SK-N-DZ (cell line): Measurements from ENCODE around the gene CADM3.
A peak's percentile ranks its signal among the peaks of the same experiment; 100 is the strongest.

Source experiments
- DNase-seq: peaks from one replicate; pipeline ENCODE4 v3.0.0-alpha.2; 2015; ENCODE audit warnings: low spot score

CADM3 gene

GRCh38 chr1:159172614-159173291 is 1.3 kb downstream of the CADM3 start:
- peak; percentile 9 for DNase-seq

- DNase-seq = no peak
Observed at GRCh38 chr1:159173320-159173719, 1.9 kb downstream of the CADM3 start.

DNA sequence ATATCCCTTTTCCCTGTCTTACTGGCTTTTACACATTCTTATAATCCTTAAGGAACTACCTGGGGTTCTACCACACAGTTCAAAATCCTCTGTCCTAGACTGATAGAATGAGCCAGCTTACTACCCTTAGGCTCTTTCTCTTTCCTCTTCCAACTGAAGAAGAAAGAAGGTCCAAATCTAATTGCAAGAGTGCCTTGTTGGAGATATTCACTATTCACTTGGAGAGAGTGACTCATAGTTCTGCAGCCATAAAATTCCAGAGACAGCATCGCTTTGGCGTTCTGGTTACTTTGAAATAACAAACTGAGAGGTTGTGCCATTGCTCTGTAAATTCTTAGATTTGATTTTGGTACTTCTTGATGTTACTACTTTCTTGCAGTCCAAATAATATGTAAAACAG is 4.2 kb downstream of the CADM3 start:
- DNase-seq = no peak

DNA sequence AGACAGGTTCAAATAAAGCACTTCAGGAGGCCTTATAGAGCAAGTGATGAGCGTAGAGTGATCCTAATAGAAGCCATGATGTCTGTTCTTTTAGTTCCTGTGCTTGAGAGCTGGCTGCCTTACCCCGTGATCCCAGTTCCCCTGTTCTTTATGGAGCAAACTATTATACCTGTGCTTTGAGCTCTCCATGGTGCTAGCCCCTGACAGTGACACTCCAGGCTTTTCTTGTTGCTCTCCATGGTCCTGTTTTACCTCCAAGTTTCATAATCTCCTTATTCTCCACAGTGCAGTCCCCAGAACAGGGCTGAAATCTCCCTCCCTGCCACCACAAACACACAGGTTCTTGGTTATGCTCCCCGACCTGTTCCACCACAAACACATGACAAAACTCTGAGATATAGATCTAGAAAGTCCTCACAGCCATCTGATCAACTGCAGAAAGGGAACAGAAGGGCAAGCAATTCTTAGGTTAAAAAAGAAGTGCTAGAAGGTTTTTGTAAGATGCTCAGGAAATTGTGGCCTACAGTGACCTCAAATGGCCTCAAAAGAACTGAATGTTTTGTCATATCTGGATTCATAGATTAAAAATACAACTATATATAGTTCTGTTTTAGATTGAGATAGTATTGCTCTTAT is 6.0 kb downstream of the CADM3 start:
- DNase-seq = peak; percentile 37

DNA sequence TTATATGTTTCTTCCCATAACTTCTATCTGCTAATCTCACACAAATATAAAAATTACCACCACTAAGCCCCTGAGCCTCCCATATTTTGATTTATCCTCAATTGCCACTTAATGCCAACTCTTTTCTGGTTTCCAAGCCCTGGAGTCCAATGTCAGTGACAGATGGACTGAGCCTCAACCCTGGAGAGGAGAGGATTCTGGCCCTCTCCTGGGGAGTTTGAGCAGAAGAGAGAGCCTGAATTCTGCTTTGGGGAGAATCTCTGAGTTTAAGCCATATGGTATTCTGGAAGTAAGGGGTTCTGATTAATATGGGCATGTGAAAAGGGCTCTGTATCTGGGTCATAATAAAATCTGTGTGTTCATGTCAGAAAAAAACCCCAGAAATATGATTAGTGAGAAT is 8.5 kb downstream of the CADM3 start:
- no peak for DNase-seq

GRCh38 chr1:159180516-159180915 is 9.1 kb downstream of the CADM3 start:
- no peak for DNase-seq

GRCh38 chr1:159181328-159182024 is 10.1 kb downstream of the CADM3 start:
- no peak for DNase-seq

DNA sequence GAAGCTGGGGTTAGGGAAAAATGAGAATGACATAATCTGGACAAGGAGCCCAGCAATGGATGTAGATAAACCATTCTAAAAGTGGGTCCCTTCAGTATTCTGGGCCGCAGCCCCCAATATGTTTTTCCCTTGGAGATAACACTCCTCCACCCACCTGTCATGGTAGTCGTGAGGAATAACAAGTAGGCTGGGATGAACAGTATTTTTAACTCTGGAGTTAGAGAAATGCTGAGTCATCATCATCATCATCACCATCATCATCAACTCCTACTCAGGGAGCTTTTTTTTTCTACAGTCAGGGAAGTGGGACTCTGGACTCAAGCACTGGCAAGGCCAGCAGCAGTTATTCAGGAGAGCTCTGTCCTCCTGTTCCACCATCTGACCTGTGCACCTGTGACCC is 12.8 kb downstream of the CADM3 start:
- DNase-seq = no peak

DNA sequence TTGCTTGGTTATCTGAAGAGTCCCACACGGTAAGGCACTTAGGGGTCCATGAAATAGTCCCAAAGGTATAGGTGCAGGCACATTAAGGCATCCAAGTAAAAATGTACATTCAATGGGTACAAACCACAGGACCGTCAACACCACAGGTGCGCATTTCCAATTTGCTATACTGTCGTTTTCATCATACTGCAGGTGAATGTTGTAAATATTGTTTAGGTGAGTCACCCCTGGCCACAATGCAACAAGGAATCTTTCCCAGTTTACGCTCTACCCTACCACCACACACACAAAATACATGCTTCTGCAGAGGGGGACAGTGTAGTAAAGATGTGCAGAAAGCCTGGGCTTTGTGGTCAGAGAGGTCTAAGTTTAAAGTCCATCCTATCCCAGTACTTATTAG is 13.7 kb downstream of the CADM3 start:
- no peak for DNase-seq

DNA sequence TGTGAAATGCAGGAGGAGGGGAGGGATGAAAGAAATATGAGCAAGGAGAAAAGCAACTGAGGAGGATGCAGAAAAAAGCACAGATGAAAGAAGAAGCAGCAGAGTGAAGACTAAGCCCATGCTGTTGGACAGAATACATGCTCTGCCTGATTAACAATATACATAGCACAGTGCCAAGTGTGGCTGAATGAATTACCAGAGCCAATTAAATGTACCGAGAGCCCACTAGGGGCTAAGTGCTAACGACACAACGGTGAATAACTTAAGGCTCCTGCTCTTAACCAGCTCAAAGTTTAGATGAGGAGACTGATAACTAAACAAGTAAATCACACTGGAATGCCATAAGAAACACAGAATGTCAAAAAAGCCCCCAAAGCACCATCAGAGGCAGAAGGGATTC is 15.6 kb downstream of the CADM3 start:
- no peak for DNase-seq

- no peak for DNase-seq
Observed at GRCh38 chr1:159187647-159188374, 16.4 kb downstream of the CADM3 start.

DNA sequence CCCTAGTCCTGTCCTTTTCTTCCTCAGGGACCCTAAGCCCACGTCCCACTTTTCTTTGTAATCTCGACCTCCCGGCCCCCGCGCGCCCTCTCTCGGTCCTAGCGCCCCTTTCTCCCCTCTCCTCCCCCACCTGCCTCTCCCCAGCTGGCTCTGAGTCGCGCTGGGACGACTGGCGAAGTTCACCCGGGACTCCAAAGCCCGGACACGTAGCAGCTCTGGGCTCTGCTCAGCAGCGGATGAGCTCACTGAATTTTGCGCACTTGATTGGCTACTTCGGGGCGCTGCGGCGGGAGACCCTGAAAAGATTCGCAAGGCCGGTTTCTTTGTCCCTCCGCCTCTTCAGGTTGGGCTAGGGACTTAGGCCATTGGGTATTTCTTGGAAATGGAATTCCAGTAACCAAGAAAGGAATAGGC is 17.0 kb downstream of the CADM3 start:
- peak; percentile 76 for DNase-seq

GRCh38 chr1:159190441-159190840 is 19.0 kb downstream of the CADM3 start:
- no peak for DNase-seq

- no peak for DNase-seq
Observed at GRCh38 chr1:159196543-159196942, 25.1 kb downstream of the CADM3 start.

- peak; percentile 86 for DNase-seq
Observed at GRCh38 chr1:159197561-159198557, 26.4 kb downstream of the CADM3 start.

GRCh38 chr1:159199901-159200300 is 28.5 kb downstream of the CADM3 start:
- no peak for DNase-seq

- DNase-seq = no peak
Observed at GRCh38 chr1:159200769-159201168, 29.4 kb downstream of the CADM3 start.

GRCh38 chr1:159201642-159202041 is 30.2 kb downstream of the CADM3 start:
- no peak for DNase-seq

- no peak for DNase-seq
Observed at GRCh38 chr1:159203610-159204009, 32.2 kb downstream of the CADM3 start.

DNA sequence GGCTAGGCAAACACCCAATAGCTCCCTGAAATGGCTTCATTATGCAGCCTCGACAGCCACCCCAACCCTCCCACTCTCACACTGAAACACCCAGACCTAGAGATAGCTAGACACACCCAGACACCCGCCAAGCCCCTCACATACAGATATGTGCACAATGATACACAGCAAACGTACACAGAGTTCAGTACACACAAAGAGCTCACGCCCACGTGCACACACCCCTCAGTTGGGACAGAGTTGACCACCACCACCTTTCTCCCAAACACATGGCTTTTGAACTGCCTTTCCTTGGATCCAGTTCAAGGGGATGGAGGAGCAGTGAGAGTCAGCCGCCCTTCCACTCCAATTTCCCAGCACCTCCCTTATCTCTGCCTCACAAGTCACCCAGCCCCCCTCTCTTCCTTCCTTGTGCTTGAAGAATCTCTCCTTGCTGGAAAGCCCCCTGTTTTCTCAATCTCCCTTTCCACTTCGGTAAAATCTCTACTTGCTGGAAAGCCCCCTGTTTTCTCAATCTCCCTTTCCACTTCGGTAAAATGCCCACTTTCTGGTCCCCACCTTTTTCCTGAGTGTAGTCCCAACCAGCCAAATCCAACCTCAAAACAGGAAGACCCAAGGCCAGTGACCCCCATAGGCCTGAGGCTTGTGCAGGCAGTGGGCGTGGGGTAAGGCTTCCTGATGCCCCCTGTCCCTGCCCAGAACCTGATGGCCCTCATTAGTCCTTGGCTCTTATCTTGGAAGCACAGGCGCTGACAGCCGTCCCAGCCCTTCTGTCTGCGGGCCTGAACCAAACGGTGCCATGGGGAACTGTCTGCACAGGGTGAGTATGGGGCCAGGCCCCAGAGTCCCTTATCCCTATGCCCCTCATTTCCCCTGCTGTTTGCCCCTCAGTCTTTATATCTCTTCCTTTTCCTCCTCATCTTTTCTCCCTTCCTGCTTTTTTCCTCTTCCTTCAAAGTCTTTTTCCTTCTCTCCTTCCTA is 33.0 kb downstream of the CADM3 start, which contains the start of gene ACKR1:
ACKR1 (plus strand) TSS at position 715 of the 981 bp plus-strand sequence; CDS start at position 800, 85 bp downstream.
- DNase-seq = no peak
